ENCODE results near the gene GLYATL1.
"Not testable (repeated sequence)": the region's sequence is repeated elsewhere in the genome, so short reads cannot be mapped to it uniquely, and the experiment has no call there.

Gene GLYATL1

GRCh38 chr11:58998480-58999290 is 59.4 kb downstream of the GLYATL1 start:
- no peak for DNase-seq (ENCODE audit: low spot score)

- DNase-seq (ENCODE audit: low spot score), result no peak
Measured at GRCh38 chr11:58999291-58999680, 60.0 kb downstream of the GLYATL1 start.

GRCh38 chr11:59000003-59000402 is 60.7 kb downstream of the GLYATL1 start:
- DNase-seq (ENCODE audit: low spot score), result no peak

GRCh38 chr11:59002006-59002405 is 62.7 kb downstream of the GLYATL1 start:
- DNase-seq (ENCODE audit: low spot score), result not testable (repeated sequence)

Data from AG08396 (cell line).